ENCODE data around the gene ETDC.

Gene ETDC

DNA sequence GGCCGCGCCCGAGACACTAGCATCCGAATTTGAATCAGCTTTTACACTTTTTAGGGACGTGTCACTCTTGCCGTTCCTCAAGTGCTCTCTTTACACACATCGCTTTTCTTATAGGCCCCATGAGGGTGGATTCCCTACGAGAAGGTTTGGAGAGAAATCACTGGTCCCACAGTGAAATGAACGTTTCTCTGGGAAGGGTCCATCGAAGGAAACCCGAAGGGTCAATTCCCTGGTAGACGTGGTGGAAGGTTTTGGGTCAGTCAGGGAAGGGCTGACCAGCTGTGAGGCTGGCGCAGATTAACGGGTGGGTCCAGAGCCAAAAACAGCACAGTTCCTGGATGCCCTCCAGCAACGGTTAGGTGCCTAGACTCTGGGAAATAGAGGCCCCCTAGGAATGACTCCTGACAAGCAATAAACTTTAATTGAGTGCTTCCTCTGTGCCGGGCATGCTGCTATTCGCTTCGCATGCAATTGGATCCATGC lies 35.9 kb downstream of the ETDC start:
- in situ Hi-C loops (cut with HindIII; ENCODE audit: low sequenced_read_pairs): no loop called here

- in situ Hi-C loops (cut with HindIII; ENCODE audit: low sequenced_read_pairs): no loop called here
These were observed 37.7 kb downstream of the ETDC start for GRCh38 chrX:135346975-135347374.

GRCh38 chrX:135347381-135348016 lies 38.2 kb downstream of the ETDC start:
- in situ Hi-C loops (cut with HindIII; ENCODE audit: low sequenced_read_pairs): no loop called here

DNA sequence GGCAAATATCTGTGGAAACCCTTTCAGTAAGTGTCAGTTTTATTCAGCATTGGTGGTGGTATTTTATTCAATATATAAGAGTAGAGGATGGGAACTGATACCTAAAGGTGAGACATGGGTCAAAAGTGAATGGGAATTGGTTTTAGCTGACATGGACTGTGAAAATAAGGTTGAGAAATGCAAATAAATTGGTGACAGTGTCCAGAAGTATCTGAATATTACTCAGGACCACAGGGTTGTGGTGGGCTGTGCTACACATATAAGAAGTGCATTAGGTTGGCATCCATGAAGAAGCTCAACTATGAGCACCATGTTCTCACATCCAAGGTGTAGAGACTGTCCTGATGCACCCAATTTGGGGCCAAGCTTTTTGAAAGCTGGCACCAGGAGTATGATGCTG lies 45.0 kb downstream of the ETDC start:
- in situ Hi-C loops (cut with HindIII; ENCODE audit: low sequenced_read_pairs): no loop called here

All from DLD1 (cell line).